Activated CD4-positive, alpha-beta T cell treated with anti-CD3 and anti-CD28 coated beads, Interleukin-2, amount 50 U/mL, for 48 hours (primary cell): Measurements from ENCODE around the gene CHRNE.
A peak's percentile ranks its signal among the peaks of the same experiment; 100 is the strongest.

Experiments used
- DNase-seq, 2 experiments: peaks; one replicate each; pipeline ENCODE4 v3.0.0-alpha.2; 2020

CHRNE gene

DNA sequence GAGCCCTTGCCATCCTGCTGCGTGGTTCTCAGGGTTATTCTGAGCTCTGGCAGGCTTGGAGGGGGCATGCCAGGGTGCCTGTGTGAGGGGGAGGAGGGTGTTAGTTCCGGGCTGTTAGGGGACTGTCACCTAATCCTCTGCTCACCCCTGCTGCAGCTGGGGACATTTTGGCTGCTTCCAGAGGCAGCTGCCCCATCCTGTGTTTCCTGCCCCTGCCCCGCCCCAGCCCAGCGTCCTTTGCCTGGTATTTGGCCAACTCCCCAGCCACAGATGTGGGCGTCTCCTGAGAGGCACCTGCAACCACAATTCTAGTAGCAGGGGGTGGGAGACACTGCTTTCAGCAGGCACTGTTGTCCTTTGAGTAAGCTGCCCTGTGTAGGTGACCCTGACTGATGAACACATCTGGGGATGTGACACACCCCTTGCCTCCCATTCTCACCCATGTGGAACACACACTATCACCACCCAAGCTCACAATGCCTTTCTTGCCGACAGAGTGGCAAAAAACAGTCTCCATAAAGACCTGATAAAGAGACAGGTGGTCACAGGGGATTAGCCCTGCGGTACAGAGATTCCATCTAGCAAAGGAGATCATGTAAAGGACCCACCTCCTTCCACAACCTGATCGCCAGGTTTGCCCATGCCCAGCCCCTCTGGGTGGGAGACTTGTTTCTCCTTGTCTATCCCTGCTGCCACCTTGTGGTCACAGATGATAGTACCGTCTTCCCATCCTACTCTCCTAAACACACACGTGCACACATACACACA, at the start of gene CHRNE:
TSS of gene CHRNE (minus strand) at position 48 of the 768 bp plus-strand sequence. CDS start at position 13, 35 bp downstream.
- DNase-seq: peak; percentile 81 to 86

DNA sequence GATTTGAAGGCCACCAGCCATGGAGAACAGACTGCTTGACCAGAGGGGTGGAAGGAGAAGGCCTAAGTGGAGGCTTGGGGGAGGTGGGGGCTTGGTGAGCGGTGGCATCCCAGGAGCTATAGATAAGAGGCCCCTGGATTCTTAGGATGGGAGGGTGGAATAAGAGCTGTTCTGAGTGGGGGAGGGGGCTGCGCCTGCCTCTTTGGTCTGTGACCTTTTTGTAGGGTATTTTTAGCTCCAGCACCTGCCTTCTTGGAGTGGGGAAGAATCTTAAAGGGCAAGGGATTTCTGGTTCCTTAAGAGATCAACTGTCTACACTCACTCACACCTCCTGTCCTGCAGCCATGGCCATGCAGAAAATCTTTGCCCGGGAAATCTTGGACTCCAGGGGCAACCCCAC, 48.6 kb upstream of the CHRNE start:
- DNase-seq: no peak

DNA sequence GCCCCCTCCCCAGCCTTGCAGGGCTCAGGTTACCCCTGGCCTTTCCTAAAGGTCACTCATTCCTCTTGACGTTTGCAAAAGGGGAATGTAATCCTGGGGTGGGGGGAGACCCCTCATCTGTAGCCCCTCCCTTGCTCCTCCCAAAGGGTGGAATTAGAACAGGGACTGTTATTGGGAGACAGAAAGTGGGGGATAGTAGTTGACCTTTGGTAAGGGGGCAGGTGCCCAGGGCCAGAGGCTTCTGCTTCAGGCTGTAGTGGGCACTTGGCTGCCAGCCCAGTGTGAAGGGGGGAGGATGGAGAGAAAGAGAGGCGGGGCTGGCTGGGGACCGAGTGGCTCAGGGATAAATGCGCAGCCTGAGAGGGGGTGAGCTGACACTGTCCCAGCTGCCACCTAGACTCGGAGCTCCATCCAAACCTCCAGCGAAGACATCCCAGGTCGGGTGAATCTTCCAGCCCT, 47.9 kb upstream of the CHRNE start, which contains the start of gene ENO3:
TSS of gene ENO3 (plus strand) at position 374 of the 459 bp plus-strand sequence. CDS start 711 bp downstream, outside the sequence.
- DNase-seq: no peak

DNA sequence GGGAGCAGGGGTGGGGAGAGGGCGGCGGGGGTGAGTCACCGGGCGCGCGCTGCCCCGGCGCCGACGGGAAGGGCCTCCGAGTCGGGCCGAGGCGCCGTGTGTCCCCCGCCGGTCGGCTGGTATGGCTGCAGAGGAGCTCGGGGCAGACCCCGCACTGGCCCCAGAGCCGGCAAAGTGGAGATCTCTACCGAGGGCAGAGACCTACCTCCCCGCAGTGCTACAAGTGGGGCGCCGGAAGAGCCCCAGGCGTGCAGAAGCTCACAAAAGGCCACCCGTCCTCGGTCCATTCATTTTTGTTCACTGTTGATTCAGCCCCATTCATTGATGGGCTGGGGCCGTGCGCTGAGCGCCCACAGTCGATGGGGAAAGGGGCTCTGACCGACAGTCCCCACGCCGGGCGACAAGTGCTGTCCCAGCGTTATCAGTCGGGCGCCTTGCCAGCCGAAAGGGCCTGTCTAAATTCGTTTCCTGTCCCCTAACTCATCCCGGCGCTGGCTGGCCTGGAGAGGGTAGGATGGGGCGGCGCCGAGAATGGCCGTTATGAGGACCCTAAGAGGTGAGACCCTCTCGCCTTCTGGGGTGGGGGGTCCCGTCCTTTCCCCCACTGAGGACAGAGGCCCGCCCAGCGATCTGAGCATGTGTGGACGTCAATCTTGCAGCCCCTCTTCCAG, 47.3 kb upstream of the CHRNE start:
- peak; percentile 51 to 62 for DNase-seq

DNA sequence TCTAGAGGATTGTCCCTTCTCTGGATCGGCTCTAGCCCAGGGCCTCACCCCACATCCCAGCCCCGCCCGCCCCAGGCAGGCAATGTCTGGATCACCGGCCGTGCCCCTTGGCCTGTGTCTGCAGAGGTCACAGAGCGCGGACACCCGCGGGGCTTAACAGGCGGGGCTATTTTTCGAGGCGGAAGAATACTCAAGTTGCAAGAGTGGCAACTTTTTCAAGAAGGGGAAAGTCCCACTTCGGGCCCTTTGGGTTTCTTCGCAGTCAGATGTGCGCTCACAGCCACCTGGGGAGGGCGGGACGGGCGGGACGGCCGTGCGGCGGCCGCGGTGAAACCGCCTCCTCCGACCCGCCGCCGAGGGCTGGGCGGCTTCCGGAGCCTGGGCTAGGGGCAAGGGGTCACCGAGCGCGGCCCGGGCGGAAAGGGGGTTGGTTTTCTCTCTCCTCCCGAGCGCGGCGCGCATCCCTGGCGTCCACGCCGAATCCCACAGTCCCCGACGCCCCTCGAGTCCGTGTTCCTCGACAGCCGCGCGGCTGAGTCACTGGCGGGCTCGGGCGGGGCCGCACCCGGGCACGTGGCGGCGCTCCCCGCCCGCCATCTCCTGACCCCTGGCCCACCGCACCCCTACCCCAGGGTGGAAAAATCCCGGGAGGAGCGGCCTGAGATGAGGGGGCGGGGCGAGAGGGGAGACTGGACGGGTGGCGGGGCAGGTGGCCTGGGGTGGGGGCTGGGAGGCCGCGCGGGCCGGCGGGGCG, 46.6 kb upstream of the CHRNE start:
- DNase-seq: peak; percentile 81 to 83

DNA sequence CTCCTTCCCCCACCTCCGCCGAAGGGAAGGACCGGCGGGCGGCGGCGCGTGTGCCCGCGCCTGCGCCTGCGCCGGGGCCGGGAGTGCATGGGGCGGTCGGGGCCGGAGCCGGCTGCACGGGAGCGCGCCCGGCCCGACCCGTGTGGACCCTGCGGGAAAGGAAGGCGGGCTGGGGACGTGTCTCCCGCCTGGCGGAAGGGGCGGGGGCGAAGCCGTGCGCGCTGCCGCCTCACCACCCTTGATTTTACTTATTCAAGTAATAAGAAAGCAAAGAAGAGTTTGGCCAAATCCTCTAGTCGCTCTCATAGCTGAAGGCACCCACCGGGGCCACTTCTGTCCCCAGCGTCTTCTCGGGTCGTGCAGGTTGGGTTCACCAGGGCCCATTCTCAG, 46.0 kb upstream of the CHRNE start:
- peak; percentile 74 to 81 for DNase-seq

DNA sequence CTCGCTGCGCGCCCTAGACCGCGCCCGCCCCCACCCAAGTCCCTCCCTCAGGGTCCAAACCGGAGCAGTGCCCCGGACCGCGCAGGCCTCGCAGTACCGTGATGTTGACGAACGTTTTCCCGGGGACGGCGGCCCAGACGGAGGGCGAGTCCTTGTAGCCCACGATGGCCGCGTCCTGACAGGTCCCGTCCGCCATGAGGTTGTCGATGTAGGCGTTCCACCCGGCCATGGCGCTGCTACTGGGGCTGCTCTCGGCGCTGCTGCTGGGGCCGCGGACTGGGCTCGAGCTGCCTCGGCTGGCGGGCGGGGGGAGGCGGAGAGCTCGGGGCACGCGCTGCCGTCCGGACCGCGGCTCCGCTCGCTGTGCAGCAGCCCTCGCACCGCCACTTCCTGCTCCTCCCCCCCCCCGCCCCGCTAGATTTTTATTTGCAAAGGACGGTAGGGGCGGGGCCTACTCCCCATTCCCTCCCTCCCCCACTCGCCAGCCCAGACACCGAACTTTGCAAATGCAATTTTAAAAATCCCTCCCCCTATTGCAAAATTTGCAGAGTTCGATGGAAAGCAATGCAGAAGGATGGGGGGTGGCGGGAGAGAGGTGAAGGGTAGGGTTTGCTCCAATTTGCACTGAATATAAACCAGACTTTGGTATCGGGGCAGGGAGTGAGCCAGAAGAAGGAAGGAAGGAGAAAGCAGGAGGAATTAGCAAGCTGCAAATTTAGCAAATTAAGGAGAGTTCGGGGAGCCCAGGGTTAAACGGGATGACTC, 45.5 kb upstream of the CHRNE start, which contains the start of gene PFN1:
TSS of gene PFN1 (minus strand) at position 365 of the 765 bp plus-strand sequence. CDS start at position 229, 136 bp downstream.
- peak; percentile 92 to 93 for DNase-seq

DNA sequence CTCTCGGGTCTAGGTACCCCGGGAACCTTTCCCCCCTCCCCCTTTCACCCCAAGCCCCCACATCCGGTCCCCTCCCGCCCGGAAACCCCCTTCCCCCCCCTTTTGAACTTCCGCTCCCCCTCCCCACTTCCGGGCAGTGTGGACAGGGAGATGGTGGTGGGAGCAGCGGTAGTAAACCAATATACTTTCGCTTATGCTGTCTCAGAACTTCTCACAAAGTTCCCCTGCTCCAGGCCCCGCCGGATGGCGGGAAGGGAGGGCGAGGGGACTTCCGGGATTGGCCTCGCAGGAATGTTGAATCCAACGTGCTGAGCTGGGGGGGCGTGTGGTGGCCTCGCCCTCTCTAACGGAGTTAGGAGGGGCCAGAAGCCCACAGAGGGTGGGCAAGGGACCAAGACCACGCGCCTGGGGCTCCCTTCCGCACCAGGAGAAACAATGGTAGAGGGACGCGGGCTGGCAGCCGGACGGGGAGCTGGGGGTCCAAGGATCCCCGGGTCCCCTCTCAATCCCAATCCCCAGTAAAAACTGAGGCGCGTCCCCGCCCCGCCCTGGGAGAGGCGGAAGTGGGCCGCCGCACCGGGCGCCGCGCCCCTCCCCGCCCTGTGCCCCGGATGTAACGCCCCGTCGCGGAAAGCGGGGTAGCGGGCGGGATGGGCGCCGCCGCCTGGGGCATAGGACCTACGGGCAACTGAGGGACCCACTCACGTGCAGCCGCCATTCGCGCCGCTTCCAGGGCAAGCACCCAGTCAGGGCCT, 44.7 kb upstream of the CHRNE start:
- peak; percentile 74 to 79 for DNase-seq

DNA sequence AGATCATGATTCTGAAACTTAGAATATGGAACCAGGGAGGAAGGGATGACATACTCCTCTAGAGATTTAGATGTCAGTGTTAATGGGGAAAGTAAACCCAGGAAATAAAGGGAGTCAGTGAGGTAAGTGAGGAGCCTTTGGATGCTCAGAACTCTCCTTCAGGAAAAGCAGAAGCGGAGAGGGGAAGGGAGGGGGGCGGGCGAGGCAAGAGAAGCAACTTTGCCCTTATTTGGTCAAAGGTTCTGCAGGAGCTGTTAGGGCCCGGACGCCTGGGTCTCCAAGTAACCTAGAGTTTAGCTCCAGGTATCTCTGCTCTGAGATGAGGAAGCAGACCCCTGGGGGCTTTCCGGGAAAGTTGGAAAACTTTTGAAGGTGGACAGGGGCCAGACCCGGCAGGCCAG, 44.1 kb upstream of the CHRNE start:
- DNase-seq: no peak

DNA sequence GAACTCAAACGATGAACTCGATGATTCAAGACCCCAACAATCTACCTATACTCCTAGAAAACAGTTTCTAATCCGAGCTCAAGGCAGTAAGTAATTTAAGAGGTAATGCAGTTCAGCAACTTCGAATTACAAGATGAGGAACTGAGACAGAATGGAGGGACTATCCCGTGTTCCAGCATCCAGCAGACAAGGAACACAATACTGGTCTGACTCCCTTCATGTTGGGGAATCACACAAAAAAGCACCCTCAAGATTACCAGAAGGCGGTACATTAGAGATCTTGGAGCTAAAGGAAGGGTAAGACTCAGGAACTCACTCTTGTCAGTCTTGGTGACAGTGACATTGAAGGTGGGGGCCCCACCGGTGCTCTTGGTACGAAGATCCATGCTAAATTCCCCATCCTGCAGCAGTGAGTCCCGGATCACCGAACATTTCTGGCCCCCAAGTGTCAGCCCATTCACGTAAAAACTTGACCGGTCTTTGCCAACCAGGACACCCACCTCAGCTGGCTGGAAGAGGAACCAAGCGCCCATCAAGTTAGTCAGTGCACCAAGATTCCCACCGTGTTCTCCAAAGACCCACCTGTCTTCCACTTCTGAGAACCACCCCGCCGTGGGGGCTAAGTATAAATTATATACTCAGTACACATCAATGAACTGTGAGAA, 43.5 kb upstream of the CHRNE start:
- DNase-seq: peak in 1 of 2 experiments; percentile 24

DNA sequence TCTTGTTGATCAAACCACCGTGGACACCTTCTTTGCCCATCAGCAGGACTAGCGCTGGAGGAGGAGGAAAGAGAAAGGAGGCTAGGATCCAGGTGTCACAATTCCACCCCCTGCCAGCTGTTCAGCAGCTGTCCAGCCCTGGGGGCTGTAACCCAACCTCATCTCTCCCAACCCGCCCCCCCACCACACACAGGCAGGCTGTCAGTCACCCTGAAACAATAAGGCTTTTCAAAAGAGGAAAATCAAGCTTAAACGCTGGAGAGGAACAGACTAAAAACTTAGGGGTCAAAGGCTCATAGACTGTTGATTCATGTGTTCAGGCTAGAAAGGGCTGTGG, 43.0 kb upstream of the CHRNE start:
- DNase-seq: peak in 1 of 2 experiments; percentile 24

DNA sequence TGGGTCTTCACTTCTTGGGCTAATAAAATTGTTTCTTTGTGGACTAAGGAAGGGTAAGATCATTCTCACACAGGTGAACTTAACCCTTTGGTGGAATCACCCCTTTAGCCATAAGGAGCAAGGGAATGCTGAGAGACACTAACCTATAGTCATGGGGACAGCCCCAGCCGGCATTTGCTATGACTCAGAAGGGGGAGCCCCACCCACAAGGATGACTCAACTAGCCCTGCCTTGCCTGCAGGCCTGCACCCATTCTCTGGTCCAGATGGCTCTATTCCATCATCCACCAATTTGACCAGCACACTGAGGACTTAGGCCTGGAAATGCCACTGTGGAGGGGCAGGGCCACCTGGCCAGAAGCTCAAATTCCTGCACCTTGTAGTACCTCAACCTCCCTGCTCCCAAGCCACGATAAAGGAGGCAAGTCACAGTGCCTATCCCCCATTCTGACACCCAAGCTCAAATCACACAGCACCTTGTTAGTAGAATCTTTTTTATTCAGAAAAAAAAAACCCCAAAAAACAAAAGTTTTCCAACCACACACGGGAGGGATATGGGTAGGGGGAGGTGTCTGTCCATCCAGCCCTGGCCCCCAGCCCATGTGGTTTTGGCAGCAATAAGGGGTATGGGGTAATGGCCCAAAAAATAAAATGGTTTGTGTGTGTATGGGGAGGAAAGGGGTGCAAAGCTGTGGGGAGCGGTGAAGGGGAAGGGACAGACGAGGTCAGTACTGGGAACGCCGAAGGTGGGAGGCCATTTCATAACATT, 42.5 kb upstream of the CHRNE start:
- peak; percentile 90 to 93 for DNase-seq

DNA sequence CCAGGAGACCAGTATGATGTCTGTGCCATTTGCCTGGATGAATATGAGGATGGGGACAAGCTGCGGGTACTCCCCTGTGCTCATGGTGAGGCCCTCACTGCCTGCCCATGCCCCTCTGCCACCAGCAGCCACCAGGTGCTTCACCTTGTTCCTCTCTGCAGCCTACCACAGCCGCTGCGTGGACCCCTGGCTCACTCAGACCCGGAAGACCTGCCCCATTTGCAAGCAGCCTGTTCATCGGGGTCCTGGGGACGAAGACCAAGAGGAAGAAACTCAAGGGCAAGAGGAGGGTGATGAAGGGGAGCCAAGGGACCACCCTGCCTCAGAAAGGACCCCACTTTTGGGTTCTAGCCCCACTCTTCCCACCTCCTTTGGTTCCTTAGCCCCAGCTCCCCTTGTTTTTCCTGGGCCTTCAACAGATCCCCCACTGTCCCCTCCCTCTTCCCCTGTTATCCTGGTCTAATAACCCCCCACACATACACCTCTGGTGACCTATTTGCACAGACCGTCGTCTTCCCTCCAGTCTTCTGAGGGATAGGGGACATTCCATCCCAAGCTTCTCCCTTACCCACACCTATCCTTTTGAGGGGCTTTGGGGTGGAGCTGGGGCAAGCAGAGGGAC, 41.8 kb upstream of the CHRNE start:
- DNase-seq: peak; percentile 51 to 59

DNA sequence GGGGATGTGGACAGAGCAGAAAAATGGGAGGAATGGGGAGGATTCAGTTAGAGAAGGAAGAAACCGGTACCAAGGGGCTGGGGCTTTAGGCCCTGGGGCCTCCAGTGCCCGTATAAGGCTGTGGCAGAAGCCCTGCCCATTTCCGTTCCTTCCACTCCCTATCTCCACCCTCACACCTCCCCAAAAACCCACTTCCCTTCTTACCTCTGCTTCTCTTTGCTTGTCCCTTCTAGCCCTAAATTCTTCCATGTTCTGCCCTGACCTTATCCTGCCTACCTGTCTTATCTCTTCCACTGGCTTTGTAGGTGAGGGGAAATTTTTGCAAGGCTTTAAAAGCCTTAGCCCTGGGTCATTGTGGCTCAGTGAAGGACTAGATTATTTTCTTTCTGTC, 41.3 kb upstream of the CHRNE start:
- DNase-seq: peak; percentile 61 to 71

DNA sequence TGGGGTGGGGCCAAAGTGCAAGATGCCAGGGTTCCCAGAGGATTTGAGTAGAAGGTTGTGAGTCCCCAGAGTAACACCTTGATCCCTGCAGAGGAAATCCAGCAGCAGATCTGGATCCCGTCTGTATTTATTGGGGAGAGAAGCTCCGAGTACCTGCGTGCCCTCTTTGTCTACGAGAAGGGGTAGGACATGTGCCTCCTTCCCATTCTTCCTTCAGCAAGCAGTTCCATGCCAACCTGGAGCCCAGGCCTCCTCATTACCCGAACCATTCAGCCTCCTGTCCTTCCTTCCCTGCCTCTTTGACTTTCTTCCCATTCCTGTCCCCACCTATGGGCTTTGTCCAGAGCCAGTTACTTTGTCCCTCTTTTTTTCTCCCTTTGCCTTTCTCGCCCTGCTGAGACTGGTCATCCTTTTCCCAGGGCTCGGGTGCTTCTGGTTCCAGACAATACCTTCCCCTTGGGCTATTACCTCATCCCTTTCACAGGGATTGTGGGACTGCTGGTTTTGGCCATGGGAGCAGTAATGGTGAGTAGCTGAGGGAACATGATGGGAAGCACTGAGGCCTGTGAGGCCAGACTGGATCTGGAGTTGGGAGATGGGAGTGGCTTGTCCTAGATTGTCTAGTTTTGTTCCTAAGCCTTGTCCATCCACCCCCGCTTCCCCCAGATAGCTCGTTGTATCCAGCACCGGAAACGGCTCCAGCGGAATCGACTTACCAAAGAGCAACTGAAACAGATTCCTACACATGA, 40.0 kb upstream of the CHRNE start:
- DNase-seq: no peak

DNA sequence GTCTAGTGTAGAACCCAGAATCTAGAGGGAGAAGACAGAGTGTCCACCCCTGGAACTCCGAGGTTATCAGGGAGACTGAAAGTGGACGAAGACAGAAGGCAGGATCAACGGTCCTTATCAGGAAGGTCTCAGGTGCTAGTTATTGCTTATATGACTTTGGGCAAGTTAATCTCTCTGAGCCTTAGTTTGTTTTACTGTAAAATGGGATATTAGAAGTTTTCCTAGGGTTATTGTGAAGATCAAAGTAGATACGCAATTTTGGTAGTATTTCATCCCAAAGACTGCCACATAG, 38.4 kb upstream of the CHRNE start:
- DNase-seq: no peak

DNA sequence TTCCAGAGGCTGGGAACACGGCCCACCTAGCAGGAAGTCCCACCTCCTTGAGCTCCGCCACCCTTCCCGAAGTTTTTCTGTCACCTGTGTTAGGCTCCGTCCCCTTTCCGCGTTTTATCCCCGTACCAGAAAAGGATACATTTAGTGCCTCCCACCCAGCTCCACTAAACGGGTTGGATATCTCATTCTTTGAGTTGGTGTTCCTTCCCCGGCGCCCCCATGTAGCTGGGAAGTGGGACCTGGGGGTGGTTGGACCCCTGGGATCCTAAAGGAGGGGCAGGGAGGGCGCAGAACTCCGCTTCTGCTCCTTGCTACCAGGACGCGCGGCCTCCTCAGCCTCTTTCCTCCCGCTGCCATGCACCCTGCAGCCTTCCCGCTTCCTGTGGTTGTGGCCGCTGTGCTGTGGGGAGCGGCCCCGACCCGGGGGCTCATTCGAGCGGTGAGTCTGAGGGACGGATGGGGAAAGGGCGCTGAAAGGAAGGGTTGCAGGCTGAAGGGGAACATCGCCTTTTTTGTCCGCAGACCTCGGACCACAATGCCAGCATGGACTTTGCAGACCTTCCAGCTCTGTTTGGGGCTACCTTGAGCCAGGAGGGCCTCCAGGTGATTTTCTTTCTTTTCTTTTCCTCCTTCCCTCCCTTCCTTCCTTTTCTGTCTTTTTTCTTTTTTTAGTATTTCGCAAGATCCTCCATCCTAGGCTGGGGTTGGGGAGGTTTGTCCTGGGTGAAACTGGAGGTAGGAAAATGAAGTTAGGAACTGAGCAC, 37.8 kb upstream of the CHRNE start:
- DNase-seq: peak; percentile 55 to 61

DNA sequence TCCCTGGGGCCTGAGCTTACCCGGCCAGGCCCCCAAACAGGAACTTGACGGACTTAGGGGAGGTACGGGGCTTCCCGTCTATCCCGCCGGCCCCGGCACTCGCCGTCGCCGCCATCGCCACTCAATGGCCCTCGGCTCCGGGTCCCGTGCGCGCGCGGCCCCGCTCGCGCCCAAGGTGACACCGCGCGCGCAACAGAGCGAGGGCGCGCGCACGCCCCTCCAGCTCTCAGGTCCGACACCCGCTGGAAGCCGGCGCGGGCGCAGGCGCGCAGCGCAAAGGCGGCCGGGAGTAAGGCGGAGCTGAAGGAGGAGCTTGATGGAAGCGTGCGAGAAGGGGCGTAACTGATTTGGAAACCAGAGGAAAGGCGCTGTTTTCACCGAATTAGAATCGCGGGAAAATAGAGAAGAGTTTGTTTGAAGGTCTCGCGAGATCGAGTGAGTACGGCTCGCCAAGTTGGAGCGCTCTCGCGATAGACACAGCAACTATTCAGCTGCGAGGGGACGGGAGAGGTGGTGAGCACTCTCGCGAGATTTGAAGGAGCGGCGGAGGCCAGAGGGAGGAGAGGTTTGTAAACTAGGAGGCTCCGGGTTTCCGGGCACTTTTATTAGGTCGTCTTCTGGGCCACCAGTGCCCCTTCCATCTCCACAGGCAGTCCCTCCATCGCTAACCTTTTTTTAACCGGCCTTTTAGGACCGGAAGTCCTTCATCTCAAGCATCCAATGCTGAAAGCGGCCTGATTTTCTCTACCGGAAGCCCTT, 37.1 kb upstream of the CHRNE start, which contains the start of the genes RNF167 and SLC25A11:
TSS of gene RNF167 (plus strand) at position 473 of the 759 bp plus-strand sequence. CDS start 642 bp downstream, outside the sequence.
TSS of gene SLC25A11 (minus strand) at position 251 of the 759 bp plus-strand sequence. CDS start at position 115, 136 bp downstream.
- DNase-seq: peak; percentile 93 to 96
